ENCODE data around the gene ZNF613. TPM values are rescaled to one million over a fixed set of nuclear protein-coding genes. Genes with fewer than 3 reads are reported as not detected.
"Not testable (repeated sequence)": the region's sequence is repeated elsewhere in the genome, so short reads cannot be mapped to it uniquely, and the experiment has no call there.

ZNF613 gene
- total RNA-seq, 2 donors from 2014 or later, result 2.0 to 2.2 TPM

GRCh38 chr19:51944798-51945552, 17.7 kb downstream of the ZNF613 start:
- DNase-seq (ENCODE audit: low spot score), result no peak
- peak overlapping the region; percentile 12 for H3K4me3 ChIP-seq
- no peaks in the 10 kb centered on the region for H3K27me3 ChIP-seq (replicated peaks; ENCODE audit: insufficient read depth)
- no peak overlapping the region for H3K27ac ChIP-seq
- no peaks in the 10 kb centered on the region for H3K4me1 ChIP-seq (ENCODE audit: control insufficient read depth in 1 of 2, low read depth in 2 of 2)
- no peak for TF ChIP-seq CTCF (IDR thresholded peaks at IDR 0.05)
- ATAC-seq (ENCODE audit: insufficient number of reproducible peaks, low FRiP score, low read depth), result no peak
- H3K9me3 ChIP-seq, result peaks cover 94% of the 10 kb centered on the region
- H3K36me3 ChIP-seq, result peaks cover 58% of the 10 kb centered on the region

- ATAC-seq (ENCODE audit: insufficient number of reproducible peaks, low FRiP score, low read depth), result no peak
- TF ChIP-seq CTCF (IDR thresholded peaks at IDR 0.05), result no peak
- DNase-seq (ENCODE audit: low spot score), result no peak
- H3K4me1 ChIP-seq (ENCODE audit: control insufficient read depth in 1 of 2, low read depth in 2 of 2), result no peaks in the 10 kb centered on the region
- H3K36me3 ChIP-seq, result peaks cover 42% of the 10 kb centered on the region
- no peak overlapping the region for H3K27ac ChIP-seq
- H3K27me3 ChIP-seq (replicated peaks; ENCODE audit: insufficient read depth), result no peaks in the 10 kb centered on the region
- H3K9me3 ChIP-seq, result peaks cover 89% of the 10 kb centered on the region
- no peak overlapping the region for H3K4me3 ChIP-seq
Observed at GRCh38 chr19:51946602-51947001, 19.3 kb downstream of the ZNF613 start.

GRCh38 chr19:51948975-51949374, 21.7 kb downstream of the ZNF613 start:
- peaks cover 70% of the 10 kb centered on the region for H3K9me3 ChIP-seq
- peak overlapping the region; percentile 6 for H3K4me3 ChIP-seq
- H3K27me3 ChIP-seq (replicated peaks; ENCODE audit: insufficient read depth), result no peaks in the 10 kb centered on the region
- ATAC-seq (ENCODE audit: insufficient number of reproducible peaks, low FRiP score, low read depth) (no peak), DNase-seq (ENCODE audit: low spot score) (no peak)
- H3K36me3 ChIP-seq, result peaks cover 19% of the 10 kb centered on the region
- H3K4me1 ChIP-seq (ENCODE audit: control insufficient read depth in 1 of 2, low read depth in 2 of 2), result no peaks in the 10 kb centered on the region
- H3K27ac ChIP-seq, result no peak overlapping the region
- TF ChIP-seq CTCF (IDR thresholded peaks at IDR 0.05), result no peak

- H3K27ac ChIP-seq; DNase-seq (ENCODE audit: low spot score); ATAC-seq (ENCODE audit: insufficient number of reproducible peaks, low FRiP score, low read depth); H3K4me3 ChIP-seq; H3K27me3 ChIP-seq (replicated peaks; ENCODE audit: insufficient read depth); H3K4me1 ChIP-seq (ENCODE audit: control insufficient read depth in 1 of 2, low read depth in 2 of 2): not testable (repeated sequence)
- Histone ChIP-seq H3K36me3 (peaks cover 10% of the 10 kb centered on the region), H3K9me3 (peaks cover 60% of the 10 kb centered on the region)
Observed at GRCh38 chr19:51957846-51958245, 30.6 kb downstream of the ZNF613 start.

- Histone ChIP-seq H3K4me1 (ENCODE audit: control insufficient read depth in 1 of 2, low read depth in 2 of 2) (no peaks in the 10 kb centered on the region), H3K27me3 (replicated peaks; ENCODE audit: insufficient read depth) (no peaks in the 10 kb centered on the region), H3K27ac (no peak overlapping the region), H3K9me3 (peaks cover 80% of the 10 kb centered on the region), H3K36me3 (peaks cover 11% of the 10 kb centered on the region), H3K4me3 (no peak overlapping the region)
- DNase-seq (ENCODE audit: low spot score) (no peak), ATAC-seq (ENCODE audit: insufficient number of reproducible peaks, low FRiP score, low read depth) (no peak)
- TF ChIP-seq CTCF (IDR thresholded peaks at IDR 0.05), result no peak
Observed at GRCh38 chr19:51959791-51960190, 32.5 kb downstream of the ZNF613 start.

- H3K36me3 ChIP-seq, result peaks cover 21% of the 10 kb centered on the region
- peaks cover 89% of the 10 kb centered on the region for H3K9me3 ChIP-seq
Observed at GRCh38 chr19:51960621-51961233, 33.5 kb downstream of the ZNF613 start.

More at GRCh38 chr19:51960621-51961233, 33.5 kb downstream of the ZNF613 start:
- not testable (repeated sequence) for H3K27me3 ChIP-seq (replicated peaks; ENCODE audit: insufficient read depth); DNase-seq (ENCODE audit: low spot score); H3K27ac ChIP-seq; H3K4me3 ChIP-seq; ATAC-seq (ENCODE audit: insufficient number of reproducible peaks, low FRiP score, low read depth); H3K4me1 ChIP-seq (ENCODE audit: control insufficient read depth in 1 of 2, low read depth in 2 of 2)

Measured in thoracic aorta (tissue), 2 donors.